HepG2 (cell line): Measurements from ENCODE around the gene POLR3K. TPM values are rescaled to one million over a fixed set of nuclear protein-coding genes. Genes with fewer than 3 reads are reported as not detected.

ENCODE experiments used
- BHLHE40 ChIP-seq: IDR thresholded peaks from 2 replicates; pipeline ENCODE4 v1.6.1; 2011; ENCODE audit warnings: low read length, improper control_type of control experiment
- CEBPG ChIP-seq: IDR thresholded peaks from 2 replicates; pipeline ENCODE4 v1.6.1; 2016
- FOXA3 ChIP-seq: IDR thresholded peaks from 2 replicates; pipeline ENCODE4 v1.6.1; 2016; ENCODE audit warnings: missing genetic modification reagents, missing compliant biosample characterization
- NR2C2 ChIP-seq: sonication (generic); formaldehyde crosslinking; IDR thresholded peaks from 2 replicates; pipeline ENCODE4 v1.4.0; 2020; ENCODE audit warnings: missing genetic modification reagents, mild to moderate bottlenecking, moderate library complexity, borderline replicate concordance
- SAP130 ChIP-seq: IDR thresholded peaks from 2 replicates; pipeline ENCODE4 v1.6.1; 2016; ENCODE audit warnings: low read depth
- SMYD3 ChIP-seq: sonication (generic); formaldehyde crosslinking; IDR thresholded peaks from 2 replicates; pipeline ENCODE4 v1.8.1; 2023; ENCODE audit warnings: mild to moderate bottlenecking, missing genetic modification reagents
- THYN1 ChIP-seq: sonication (generic); formaldehyde crosslinking; IDR thresholded peaks from 2 replicates; pipeline ENCODE4 v1.8.1; 2023; ENCODE audit warnings: low read depth, mild to moderate bottlenecking, moderate library complexity, missing genetic modification reagents, borderline replicate concordance
- ZFX ChIP-seq: sonication (generic); formaldehyde crosslinking; IDR thresholded peaks from 2 replicates; pipeline ENCODE4 v1.4.0; 2020; ENCODE audit warnings: mild to moderate bottlenecking, low read depth, missing genetic modification reagents, moderate library complexity
- ZNF674 ChIP-seq: sonication (generic); formaldehyde crosslinking; IDR thresholded peaks from 2 replicates; pipeline ENCODE4 v1.5.0; 2020; ENCODE audit warnings: low read depth, mild to moderate bottlenecking, missing genetic modification reagents
- ZNF746 ChIP-seq: sonication (generic); formaldehyde crosslinking; IDR thresholded peaks from 2 replicates; pipeline ENCODE4 v1.8.0; 2022; ENCODE audit warnings: mild to moderate bottlenecking, missing genetic modification reagents
- polyA plus RNA-seq, 8 experiments: library from polyadenylated mRNA; depleted of rRNA in 3 of 8; stranded (reverse) in 7 of 8; unstranded in 1 of 8; fragments of >200 nt; fragmentation: Illumina TruSeq in 4 of 8; extraction: Trizol in 4 of 8; gene quantifications; 2 replicates each; pipeline versions ENCODE4 v1.2.1 to v1.2.3, GENCODE V29; 2011 to 2016; ENCODE audit warnings: low read depth in 4 of 8, missing spikeins in 1 of 8, mixed read lengths in 1 of 8; ENCODE audit not compliant: insufficient read depth in 1 of 8
- total RNA-seq, 5 experiments: library from RNA; depleted of rRNA; stranded (reverse); fragments of >200 nt; fragmentation: Illumina TruSeq; extraction: Trizol; gene quantifications; 2 replicates each; pipeline ENCODE4 v1.2.3, GENCODE V29; 2016; ENCODE audit warnings: low read depth in 1 of 5
- TF ChIP-seq, protein P1 (sequence below), 2 experiments: sonication (generic) in 1 of 2; formaldehyde crosslinking in 1 of 2; IDR thresholded peaks; 2 replicates each; pipeline versions ENCODE4 v1.4.0 to v1.6.1; 2016 to 2020; ENCODE audit warnings: borderline replicate concordance in 1 of 2, low read depth in 1 of 2, mild to moderate bottlenecking in 1 of 2, missing genetic modification reagents in 1 of 2
- TF ChIP-seq, protein P2 (sequence below): sonication (generic); formaldehyde crosslinking; IDR thresholded peaks from 2 replicates; pipeline ENCODE4 v1.8.0; 2022; ENCODE audit warnings: mild to moderate bottlenecking, missing genetic modification reagents; ENCODE audit not compliant: insufficient replicate concordance
- TF ChIP-seq, protein P3 (sequence below): sonication (generic); formaldehyde crosslinking; IDR thresholded peaks from 2 replicates; pipeline ENCODE4 v1.4.0; 2020; ENCODE audit warnings: missing genetic modification reagents
- TF ChIP-seq, protein P4 (sequence below): sonication (generic); formaldehyde crosslinking; IDR thresholded peaks from 2 replicates; pipeline ENCODE4 v1.5.0; 2020; ENCODE audit warnings: mild to moderate bottlenecking, missing genetic modification reagents

Gene POLR3K
- total and polyA plus RNA-seq, 2 of the 13 experiments (the other 11 are each of a cell fraction or from before 2014, with no cell fraction given): 14.8 to 18.8 TPM

DNA sequence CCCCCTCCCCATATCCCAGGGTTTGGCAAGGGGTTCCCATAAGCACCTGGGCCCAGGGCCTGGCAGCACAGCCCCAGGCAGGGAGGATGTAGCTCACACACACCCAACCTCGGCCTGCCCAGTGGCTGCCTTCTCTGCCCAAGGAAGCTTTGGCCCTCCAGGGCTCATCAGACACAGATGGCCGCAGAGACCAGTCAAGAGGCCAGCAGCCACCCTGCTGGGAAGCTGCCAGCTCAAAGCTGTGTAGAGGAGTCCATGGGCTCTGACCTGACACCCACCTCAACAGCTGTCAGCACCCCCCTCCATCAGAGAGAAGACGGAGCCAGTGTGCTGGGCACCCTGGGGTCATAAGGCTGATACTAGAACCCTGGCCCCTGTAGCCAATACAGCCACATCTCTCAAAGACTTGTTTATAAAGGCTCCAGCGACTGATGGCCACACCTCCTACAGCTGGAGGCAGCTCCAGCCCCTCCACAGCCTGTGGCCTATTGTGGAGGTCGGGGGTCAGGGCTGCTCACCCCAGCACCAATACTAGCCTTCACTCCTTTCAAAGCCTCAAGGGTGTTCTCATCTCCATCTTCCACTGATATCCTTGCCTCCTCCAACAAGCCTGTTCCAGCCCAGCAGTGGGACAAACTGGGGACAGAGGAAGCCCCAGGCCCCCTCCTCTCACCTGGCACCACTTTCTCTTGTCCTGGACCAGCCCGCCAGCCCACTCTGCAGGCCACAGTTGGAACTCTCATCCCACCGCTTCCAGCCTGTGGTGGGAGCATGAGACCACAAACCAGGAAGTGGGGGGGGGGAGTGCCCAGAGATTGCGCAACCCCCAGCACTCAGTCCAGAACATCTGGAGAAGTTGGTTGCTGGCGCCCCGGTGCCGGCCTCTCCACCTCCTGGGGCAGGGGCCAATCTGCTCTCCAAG, 22.4 kb upstream of the POLR3K start (continued):
- TF ChIP-seq THYN1 (no peak), FOXA3 (CRISPR knock-in tag) (0 out of 2 replicates have a peak, but pooled peaks have one; percentile 4), NR2C2 (CRISPR knock-in tag) (peak; percentile 32; the same call in 1 of the 2 replicates), SAP130 (CRISPR knock-in tag) (peak; percentile 65), ZNF674 (0 out of 2 replicates have a peak, but pooled peaks have one; percentile 29), ZNF746 (CRISPR knock-in tag) (peak; percentile 50; the same call in 1 of the 2 replicates), CEBPG (CRISPR knock-in tag) (peak; percentile 98), ZFX (CRISPR knock-in tag) (0 out of 2 replicates have a peak, but pooled peaks have one; percentile 17), BHLHE40 (no peak), SMYD3 (CRISPR knock-in tag) (peak; percentile 75; the same call in 1 of the 2 replicates)
- TF ChIP-seq, protein P1, sequence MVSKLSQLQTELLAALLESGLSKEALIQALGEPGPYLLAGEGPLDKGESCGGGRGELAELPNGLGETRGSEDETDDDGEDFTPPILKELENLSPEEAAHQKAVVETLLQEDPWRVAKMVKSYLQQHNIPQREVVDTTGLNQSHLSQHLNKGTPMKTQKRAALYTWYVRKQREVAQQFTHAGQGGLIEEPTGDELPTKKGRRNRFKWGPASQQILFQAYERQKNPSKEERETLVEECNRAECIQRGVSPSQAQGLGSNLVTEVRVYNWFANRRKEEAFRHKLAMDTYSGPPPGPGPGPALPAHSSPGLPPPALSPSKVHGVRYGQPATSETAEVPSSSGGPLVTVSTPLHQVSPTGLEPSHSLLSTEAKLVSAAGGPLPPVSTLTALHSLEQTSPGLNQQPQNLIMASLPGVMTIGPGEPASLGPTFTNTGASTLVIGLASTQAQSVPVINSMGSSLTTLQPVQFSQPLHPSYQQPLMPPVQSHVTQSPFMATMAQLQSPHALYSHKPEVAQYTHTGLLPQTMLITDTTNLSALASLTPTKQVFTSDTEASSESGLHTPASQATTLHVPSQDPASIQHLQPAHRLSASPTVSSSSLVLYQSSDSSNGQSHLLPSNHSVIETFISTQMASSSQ (IDR thresholded peaks at IDR 0.05; ENCODE audit: low read depth): no peak
- TF ChIP-seq, protein P1 (CRISPR knock-in tag; IDR thresholded peaks at IDR 0.05; ENCODE audit: borderline replicate concordance): no peak
- TF ChIP-seq, protein P2, sequence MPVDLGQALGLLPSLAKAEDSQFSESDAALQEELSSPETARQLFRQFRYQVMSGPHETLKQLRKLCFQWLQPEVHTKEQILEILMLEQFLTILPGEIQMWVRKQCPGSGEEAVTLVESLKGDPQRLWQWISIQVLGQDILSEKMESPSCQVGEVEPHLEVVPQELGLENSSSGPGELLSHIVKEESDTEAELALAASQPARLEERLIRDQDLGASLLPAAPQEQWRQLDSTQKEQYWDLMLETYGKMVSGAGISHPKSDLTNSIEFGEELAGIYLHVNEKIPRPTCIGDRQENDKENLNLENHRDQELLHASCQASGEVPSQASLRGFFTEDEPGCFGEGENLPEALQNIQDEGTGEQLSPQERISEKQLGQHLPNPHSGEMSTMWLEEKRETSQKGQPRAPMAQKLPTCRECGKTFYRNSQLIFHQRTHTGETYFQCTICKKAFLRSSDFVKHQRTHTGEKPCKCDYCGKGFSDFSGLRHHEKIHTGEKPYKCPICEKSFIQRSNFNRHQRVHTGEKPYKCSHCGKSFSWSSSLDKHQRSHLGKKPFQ (CRISPR knock-in tag): peak; percentile 65
- TF ChIP-seq, protein P3, sequence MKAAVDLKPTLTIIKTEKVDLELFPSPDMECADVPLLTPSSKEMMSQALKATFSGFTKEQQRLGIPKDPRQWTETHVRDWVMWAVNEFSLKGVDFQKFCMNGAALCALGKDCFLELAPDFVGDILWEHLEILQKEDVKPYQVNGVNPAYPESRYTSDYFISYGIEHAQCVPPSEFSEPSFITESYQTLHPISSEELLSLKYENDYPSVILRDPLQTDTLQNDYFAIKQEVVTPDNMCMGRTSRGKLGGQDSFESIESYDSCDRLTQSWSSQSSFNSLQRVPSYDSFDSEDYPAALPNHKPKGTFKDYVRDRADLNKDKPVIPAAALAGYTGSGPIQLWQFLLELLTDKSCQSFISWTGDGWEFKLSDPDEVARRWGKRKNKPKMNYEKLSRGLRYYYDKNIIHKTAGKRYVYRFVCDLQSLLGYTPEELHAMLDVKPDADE (CRISPR knock-in tag): no peak
- TF ChIP-seq, protein P4, sequence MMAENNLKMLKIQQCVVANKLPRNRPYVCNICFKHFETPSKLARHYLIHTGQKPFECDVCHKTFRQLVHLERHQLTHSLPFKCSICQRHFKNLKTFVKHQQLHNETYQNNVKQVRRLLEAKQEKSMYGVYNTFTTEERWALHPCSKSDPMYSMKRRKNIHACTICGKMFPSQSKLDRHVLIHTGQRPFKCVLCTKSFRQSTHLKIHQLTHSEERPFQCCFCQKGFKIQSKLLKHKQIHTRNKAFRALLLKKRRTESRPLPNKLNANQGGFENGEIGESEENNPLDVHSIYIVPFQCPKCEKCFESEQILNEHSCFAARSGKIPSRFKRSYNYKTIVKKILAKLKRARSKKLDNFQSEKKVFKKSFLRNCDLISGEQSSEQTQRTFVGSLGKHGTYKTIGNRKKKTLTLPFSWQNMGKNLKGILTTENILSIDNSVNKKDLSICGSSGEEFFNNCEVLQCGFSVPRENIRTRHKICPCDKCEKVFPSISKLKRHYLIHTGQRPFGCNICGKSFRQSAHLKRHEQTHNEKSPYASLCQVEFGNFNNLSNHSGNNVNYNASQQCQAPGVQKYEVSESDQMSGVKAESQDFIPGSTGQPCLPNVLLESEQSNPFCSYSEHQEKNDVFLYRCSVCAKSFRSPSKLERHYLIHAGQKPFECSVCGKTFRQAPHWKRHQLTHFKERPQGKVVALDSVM: peak; percentile 36; the same call in 1 of the 2 replicates
